SJCRH30 (cell line): ENCODE results near the gene DCUN1D2. TPM values are rescaled to one million over a fixed set of nuclear protein-coding genes. Genes with fewer than 3 reads are reported as not detected.

Experiments used
- DNase-seq, 2 experiments: peaks; one replicate each; pipeline ENCODE4 v3.0.0-alpha.2; 2015 to 2020
- H3K27ac ChIP-seq: fragments of 250-450 bp; sonication (Bioruptor Pico); 2 replicates; pipeline ENCODE4 v1.5.1; 2020; ENCODE audit warnings: mild to moderate bottlenecking, moderate library complexity
- H3K27me3 ChIP-seq: fragments of 250-450 bp; sonication (Bioruptor Pico); 2 replicates; pipeline ENCODE4 v1.5.1; 2020; ENCODE audit warnings: mild to moderate bottlenecking, moderate library complexity
- H3K36me3 ChIP-seq: fragments of 250-450 bp; sonication (Bioruptor Pico); 2 replicates; pipeline ENCODE4 v1.5.1; 2020; ENCODE audit warnings: mild to moderate bottlenecking, moderate library complexity
- H3K4me1 ChIP-seq: fragments of 250-450 bp; sonication (Bioruptor Pico); 2 replicates; pipeline ENCODE4 v1.5.1; 2020; ENCODE audit warnings: mild to moderate bottlenecking, moderate library complexity
- H3K4me3 ChIP-seq: fragments of 250-450 bp; sonication (Bioruptor Pico); 2 replicates; pipeline ENCODE4 v1.5.1; 2020; ENCODE audit warnings: mild to moderate bottlenecking, moderate library complexity
- H3K9me3 ChIP-seq: fragments of 250-450 bp; sonication (Bioruptor Pico); replicated peaks from 2 replicates; pipeline ENCODE4 v1.5.1; 2020; ENCODE audit warnings: mild to moderate bottlenecking, moderate library complexity
- total RNA-seq: library from RNA; depleted of rRNA; stranded (reverse); fragments of >200 nt; shearing (Covaris generic); gene quantifications from 2 replicates; pipeline ENCODE4 v1.2.3, GENCODE V29; 2014

The DCUN1D2 gene
- total RNA-seq, 1 experiment from 2014 or later: 25.9 TPM

DNA sequence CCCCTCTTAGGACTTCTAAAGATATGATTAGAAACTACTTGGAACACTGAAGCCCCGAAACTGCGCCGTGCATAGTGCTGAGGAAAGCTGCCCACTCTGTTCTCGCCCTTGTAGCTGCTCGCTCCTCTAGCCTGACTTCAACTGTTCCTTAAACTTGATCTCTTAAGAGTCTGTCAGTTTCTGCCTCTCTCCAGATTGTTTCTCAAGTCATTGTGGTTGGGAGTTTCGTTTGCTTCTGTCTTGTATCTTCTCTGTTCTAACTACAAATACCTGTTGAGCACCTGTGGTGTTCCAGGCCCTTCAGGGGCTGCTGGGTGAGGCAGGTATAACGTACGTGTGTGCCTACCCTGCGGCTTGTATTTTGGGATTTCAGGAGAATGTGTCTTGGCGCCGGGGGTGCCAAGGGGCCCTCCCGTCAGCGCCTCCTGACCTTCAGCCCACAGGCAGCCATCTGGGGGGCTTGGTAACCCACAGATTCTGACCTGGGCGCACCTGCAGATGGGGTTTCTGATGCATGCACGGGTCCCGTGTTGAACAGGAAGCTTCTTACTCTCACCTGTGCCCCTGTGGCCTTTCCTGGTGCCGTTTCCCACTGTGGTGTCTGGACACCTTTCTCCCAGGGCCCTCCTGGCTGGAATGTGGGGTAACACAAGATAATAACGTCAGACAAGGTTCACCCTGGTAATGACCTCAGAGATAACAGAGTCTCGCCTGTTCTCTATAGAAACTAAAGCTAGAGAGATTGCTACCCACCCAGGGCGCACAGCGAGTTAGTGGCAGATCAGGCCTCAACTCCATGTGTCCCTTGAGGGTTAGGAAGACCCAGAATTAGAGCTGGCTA, 17.2 kb upstream of the DCUN1D2 start:
- DNase-seq: no peak
- Histone ChIP-seq H3K4me3 (no peak overlapping the region), H3K27ac (no peak overlapping the region), H3K4me1 (no peaks in the 10 kb centered on the region), H3K36me3 (peaks cover 43% of the 10 kb centered on the region), H3K27me3 (no peaks in the 10 kb centered on the region), H3K9me3 (no peaks in the 10 kb centered on the region)

DNA sequence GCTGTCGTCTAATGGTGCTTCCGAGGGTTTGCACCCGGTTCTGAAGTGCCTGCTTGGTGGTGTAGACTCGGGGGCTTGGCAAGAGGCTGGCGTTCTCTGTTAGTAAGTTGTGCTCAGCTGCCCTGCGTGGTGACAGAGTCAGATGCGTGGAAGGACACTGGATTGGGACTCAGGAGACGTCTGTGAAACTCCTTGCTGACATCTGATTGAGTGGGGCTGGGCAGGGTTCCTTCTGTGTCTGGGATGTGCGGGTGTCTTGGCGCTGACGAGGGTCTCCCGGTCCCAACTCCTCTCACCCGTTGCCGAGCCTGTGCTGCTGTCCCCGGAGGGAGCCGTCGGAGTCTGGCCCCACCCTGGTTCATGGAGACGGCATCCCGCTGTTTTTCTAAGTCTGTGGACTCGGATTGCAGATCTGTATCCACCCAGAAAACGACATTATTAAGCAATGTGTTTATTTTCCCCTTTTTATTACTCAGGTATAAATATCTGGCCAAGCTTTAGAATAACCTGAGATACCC, 16.4 kb upstream of the DCUN1D2 start:
- Histone ChIP-seq H3K27ac (no peak overlapping the region), H3K4me3 (no peak overlapping the region), H3K4me1 (no peaks in the 10 kb centered on the region), H3K27me3 (no peaks in the 10 kb centered on the region), H3K9me3 (no peaks in the 10 kb centered on the region), H3K36me3 (peaks cover 47% of the 10 kb centered on the region)
- no peak for DNase-seq

DNA sequence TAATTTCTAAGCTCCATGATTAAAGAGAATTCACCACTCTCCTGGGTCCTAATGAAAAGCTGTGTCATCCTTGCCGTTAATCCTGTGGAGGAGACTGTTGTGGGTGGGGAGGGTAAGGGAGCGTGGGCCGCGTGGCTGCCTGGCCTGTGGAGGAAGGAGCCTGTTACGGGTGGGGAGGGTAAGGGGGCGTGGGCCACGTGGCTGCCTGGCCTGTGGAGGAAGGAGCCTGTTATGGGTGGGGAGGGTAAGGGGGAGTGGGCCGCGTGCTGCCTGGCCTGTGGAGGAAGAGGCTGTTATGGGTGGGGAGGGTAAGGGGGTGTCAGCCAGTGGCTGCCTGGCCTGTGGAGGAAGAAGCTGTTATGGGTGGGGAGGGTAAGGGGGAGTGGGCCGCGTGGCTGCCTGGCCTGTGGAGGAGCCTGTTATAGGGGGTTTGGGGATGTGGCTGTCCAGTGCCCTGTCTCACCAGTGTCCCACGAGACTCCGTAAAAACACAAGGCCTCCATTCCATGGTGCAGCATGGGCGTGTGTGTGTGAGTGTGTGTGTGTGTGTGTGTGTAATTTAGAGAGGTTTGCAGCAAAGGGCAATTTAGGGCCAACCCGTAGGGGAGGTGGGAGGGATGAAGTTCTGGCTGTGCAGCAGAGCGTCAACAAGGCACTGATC, 15.6 kb upstream of the DCUN1D2 start:
- no peaks in the 10 kb centered on the region for H3K27me3 ChIP-seq
- no peaks in the 10 kb centered on the region for H3K9me3 ChIP-seq
- no peak for DNase-seq
- H3K4me1 ChIP-seq: no peaks in the 10 kb centered on the region
- H3K36me3 ChIP-seq: peaks cover 50% of the 10 kb centered on the region
- no peak overlapping the region for H3K4me3 ChIP-seq
- H3K27ac ChIP-seq: no peak overlapping the region

DNA sequence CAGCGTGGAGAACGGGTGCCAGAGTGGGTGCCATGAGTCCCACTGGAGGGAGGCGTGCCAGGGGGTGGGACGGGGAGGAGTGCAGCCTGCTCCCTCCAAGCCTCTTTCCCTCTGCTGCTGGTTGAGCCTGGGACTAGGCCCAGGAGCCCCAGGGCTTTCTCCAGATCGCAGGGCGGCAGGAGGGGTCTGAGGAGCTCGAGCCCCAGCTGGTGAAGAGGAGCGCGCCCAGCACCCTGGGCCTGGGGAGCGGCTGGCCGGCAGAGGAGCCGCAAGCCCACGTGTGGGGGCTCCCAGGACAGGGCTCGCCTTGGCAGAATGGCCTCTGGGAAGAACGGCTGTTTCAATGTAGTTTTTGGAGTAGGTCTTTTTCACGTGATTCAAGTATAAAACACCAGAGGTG, 12.2 kb upstream of the DCUN1D2 start:
- DNase-seq: no peak
- H3K27me3 ChIP-seq: no peaks in the 10 kb centered on the region

DNA sequence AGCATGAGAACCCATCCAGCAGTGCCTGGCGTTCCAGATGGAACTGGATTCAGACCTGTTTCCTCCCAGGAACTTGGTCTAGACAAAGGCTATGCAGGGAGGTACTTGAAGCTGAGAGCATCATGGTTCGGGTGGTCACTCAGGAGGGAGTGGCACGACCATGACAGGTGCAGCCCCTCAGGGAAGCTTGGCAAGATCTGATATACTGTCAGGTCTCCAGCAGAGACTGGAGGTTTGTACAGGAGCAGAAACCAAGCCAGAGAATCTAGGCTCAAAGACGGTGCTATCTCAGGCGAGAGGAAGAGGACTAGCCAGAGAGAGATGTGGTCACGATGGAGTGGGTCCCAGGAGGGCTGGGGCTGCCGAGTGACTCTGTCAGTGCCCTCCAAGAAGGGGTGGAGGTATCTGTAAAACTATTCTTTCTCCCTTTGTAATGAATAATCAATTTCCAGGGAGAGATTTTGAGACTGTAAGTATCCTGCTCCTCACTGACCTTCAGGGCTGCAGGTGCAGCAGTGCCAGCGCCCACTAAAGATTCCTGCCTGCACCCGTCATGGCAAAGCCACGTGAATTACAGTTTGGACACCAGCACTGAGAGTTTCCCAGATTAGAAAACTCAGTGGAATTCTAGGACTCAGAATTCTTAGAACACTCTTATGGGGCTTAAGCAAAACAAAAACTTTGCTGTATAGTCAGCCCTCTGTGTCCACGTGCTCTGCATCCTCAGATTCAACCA, 10.2 kb upstream of the DCUN1D2 start:
- DNase-seq: no peak
- Histone ChIP-seq H3K4me3 (no peak overlapping the region), H3K27ac (no peak overlapping the region), H3K27me3 (no peaks in the 10 kb centered on the region), H3K36me3 (peaks cover 85% of the 10 kb centered on the region), H3K4me1 (no peaks in the 10 kb centered on the region; the same call in 1 of the 2 replicates), H3K9me3 (no peaks in the 10 kb centered on the region)

More for the DNA sequence above, 12.2 kb upstream of the DCUN1D2 start:
- no peak overlapping the region for H3K4me3 ChIP-seq
- H3K36me3 ChIP-seq: peaks cover 71% of the 10 kb centered on the region
- no peaks in the 10 kb centered on the region for H3K9me3 ChIP-seq
- no peak overlapping the region for H3K27ac ChIP-seq
- H3K4me1 ChIP-seq: no peaks in the 10 kb centered on the region

DNA sequence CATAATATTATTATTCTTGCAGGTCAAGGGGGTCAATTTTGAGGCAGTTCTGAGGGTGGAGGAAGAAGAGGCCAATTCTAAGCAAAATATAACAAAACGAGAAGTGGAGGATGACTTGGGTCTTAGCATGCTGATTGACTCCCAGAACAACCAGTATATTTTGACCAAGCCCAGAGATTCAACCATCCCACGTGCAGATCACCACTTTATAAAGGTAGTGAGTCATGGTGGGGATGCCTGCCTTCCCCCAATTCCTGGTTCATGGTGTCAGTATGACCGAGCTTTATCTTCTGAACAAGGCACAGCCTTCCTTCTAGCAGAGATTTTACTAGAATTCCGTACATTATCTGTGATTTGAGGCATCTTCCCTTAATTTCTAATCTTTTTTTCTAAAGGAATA, 9.4 kb upstream of the DCUN1D2 start:
- Histone ChIP-seq H3K9me3 (no peaks in the 10 kb centered on the region), H3K4me1 (no peaks in the 10 kb centered on the region; the same call in 1 of the 2 replicates), H3K36me3 (peaks cover 84% of the 10 kb centered on the region), H3K27me3 (no peaks in the 10 kb centered on the region), H3K4me3 (no peak overlapping the region), H3K27ac (no peak overlapping the region)
- DNase-seq: no peak

DNA sequence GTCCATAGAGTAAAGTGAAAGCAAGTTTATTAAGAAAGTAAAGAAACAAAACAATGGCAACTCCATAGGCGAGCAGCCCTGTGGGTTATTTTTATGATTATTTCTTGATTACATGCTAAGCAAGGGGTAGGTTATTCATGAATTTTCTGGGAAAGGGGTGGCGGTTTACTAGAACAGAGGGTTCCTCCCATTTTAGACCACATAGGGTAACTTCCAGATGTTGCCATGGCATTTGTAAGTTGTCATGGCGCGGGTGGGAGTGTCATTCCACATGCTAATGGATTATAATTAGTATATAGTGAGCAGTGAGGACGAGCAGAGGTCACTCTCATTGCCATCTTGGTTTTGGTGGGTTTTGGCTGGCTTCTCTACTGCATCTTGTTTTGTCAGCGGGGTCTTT, 8.4 kb upstream of the DCUN1D2 start:
- no peaks in the 10 kb centered on the region for H3K27me3 ChIP-seq
- H3K4me1 ChIP-seq: peaks cover 4% of the 10 kb centered on the region
- H3K9me3 ChIP-seq: no peaks in the 10 kb centered on the region
- no peak overlapping the region for H3K4me3 ChIP-seq
- peaks cover 78% of the 10 kb centered on the region for H3K36me3 ChIP-seq
- DNase-seq: no peak
- H3K27ac ChIP-seq: no peak overlapping the region

DNA sequence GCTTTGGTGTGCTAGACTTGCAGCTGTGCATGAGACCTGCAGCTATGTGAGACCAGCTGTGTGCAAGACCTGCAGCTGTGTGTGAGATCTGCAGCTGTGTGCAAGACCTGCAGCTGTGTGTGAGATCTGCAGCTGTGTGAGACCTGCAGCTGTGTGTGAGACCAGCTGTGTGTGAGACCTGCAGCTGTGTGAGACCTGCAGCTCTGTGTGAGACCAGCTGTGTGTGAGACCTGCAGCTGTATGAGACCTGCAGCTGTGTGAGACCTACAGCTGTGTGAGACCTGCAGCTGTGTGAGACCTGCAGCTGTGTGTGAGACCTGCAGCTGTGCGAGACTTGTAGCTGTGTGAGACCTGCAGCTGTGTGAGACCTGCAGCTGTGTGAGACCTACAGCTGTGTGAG, 6.7 kb upstream of the DCUN1D2 start:
- Histone ChIP-seq H3K4me3 (no peak overlapping the region), H3K4me1 (peaks cover 21% of the 10 kb centered on the region), H3K9me3 (no peaks in the 10 kb centered on the region), H3K27ac (no peak overlapping the region), H3K27me3 (no peaks in the 10 kb centered on the region), H3K36me3 (peaks cover 65% of the 10 kb centered on the region)
- DNase-seq: peak; percentile 25 to 29

DNA sequence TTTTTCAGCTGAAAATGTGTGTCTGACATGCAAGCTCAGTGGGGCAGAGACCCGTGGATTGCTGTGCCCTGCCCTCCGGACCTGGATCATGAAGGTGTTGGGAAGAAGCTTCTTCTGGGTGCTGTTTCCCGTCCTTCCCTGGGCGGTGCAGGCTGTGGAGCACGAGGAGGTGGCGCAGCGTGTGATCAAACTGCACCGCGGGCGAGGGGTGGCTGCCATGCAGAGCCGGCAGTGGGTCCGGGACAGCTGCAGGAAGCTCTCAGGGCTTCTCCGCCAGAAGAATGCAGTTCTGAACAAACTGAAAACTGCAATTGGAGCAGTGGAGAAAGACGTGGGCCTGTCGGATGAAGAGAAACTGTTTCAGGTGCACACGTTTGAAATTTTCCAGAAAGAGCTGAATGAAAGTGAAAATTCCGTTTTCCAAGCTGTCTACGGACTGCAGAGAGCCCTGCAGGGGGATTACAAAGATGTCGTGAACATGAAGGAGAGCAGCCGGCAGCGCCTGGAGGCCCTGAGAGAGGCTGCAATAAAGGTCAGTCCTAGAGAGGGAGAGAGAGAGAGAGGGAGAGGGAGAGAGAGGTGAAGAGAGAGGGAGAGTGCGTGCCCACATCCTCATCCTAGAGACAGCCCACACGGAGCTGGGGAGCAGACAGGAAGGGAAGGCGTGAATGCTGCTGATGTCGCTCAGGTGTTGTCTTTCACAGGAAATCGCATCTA, 5.1 kb upstream of the DCUN1D2 start:
- no peaks in the 10 kb centered on the region for H3K27me3 ChIP-seq
- H3K4me3 ChIP-seq: no peak overlapping the region
- no peak for DNase-seq
- no peaks in the 10 kb centered on the region for H3K9me3 ChIP-seq
- peaks cover 52% of the 10 kb centered on the region for H3K36me3 ChIP-seq
- H3K4me1 ChIP-seq: peaks cover 23% of the 10 kb centered on the region
- H3K27ac ChIP-seq: no peak overlapping the region

DNA sequence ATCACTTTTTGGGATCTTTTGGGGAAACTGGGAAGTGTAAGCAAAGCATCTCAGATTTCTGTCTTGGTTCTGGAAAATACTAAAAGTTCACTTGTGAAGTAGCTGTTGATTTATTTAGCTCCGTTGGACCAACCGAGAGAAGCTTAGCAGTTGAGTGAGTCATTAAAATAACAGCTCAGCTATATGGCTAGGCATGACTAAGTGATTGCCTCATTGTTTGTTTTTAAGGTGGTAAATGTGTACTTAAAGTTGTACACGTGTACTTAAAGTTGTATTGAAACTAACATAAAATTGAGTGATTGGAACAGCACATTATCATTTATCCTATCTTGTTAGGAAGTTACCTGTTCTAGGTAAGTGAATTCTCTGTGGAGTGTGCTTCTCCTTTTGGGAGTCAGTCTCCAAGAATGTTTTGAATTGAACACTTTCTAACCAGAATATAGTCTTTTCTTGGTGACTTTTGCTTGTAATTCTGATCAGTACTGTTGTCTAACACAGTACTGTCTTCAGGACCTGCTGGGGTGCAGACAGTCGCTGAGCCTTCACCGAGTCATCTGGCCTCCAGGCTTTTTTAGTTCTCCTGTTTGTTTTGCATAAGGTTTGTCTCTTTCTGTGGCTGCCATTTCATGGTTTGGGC, 2.9 kb upstream of the DCUN1D2 start:
- H3K4me3 ChIP-seq: 0 out of 2 replicates have a peak overlapping the region, but pooled peaks have one; percentile 3
- peak overlapping the region; percentile 79 for H3K27ac ChIP-seq
- DNase-seq: peak in 1 of 2 experiments; percentile 60
- peaks cover 31% of the 10 kb centered on the region for H3K36me3 ChIP-seq
- H3K4me1 ChIP-seq: peaks cover 27% of the 10 kb centered on the region
- H3K27me3 ChIP-seq: no peaks in the 10 kb centered on the region
- H3K9me3 ChIP-seq: no peaks in the 10 kb centered on the region

DNA sequence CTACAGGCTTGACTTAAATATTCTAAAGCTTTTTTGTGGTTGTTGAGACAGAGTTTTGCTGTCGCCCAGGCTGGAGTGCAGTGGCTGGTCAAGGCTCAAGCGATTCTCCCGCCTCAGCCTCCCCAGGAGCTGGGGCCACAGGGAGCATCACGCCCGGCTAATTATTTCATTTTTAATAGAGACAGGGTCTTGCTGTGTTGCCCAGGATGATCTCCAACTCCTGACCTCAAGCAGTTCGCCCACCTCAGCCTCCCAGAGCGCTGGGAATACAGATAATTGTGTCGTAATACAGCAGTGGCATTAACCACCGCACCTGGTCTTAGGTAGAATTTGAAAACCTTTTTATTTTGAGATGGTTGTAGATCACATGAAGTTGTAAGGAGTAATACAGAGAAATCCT, 1.5 kb upstream of the DCUN1D2 start:
- peak overlapping the region; percentile 79 for H3K27ac ChIP-seq
- DNase-seq: no peak

DNA sequence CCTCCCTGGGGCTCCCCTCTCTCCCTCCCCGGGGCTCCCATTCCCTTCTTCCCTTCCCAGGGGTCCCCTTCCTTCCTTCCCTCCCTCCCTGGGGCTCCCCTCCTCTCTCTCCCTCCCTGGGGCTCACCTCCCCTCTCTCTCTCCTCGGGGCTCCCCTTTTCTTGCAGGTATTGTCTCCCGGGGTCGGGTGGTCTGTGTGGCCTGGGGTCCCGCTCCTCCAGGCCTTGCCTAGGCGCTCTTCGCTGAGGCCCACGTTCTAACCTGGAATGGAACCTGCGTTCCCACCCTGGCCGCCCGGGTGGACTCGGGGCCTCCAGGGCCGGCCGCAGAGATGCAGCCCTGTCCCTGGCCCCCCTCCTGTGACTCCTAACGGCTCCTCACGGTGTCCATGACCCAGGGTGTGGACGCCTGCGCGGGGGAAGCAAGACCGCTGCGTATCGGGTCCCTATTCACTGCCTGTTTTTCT, 940 bp upstream of the DCUN1D2 start:
- Histone ChIP-seq H3K27ac (peak overlapping the region; percentile 79), H3K4me3 (peak overlapping the region; percentile 90), H3K36me3 (peaks cover 21% of the 10 kb centered on the region), H3K4me1 (peaks cover 27% of the 10 kb centered on the region), H3K9me3 (no peaks in the 10 kb centered on the region), H3K27me3 (no peaks in the 10 kb centered on the region)
- DNase-seq: peak; percentile 50 to 53

More for the DNA sequence above, 1.5 kb upstream of the DCUN1D2 start:
- Histone ChIP-seq H3K4me3 (peak overlapping the region; percentile 90), H3K36me3 (peaks cover 26% of the 10 kb centered on the region), H3K9me3 (no peaks in the 10 kb centered on the region), H3K4me1 (peaks cover 27% of the 10 kb centered on the region), H3K27me3 (no peaks in the 10 kb centered on the region)

DNA sequence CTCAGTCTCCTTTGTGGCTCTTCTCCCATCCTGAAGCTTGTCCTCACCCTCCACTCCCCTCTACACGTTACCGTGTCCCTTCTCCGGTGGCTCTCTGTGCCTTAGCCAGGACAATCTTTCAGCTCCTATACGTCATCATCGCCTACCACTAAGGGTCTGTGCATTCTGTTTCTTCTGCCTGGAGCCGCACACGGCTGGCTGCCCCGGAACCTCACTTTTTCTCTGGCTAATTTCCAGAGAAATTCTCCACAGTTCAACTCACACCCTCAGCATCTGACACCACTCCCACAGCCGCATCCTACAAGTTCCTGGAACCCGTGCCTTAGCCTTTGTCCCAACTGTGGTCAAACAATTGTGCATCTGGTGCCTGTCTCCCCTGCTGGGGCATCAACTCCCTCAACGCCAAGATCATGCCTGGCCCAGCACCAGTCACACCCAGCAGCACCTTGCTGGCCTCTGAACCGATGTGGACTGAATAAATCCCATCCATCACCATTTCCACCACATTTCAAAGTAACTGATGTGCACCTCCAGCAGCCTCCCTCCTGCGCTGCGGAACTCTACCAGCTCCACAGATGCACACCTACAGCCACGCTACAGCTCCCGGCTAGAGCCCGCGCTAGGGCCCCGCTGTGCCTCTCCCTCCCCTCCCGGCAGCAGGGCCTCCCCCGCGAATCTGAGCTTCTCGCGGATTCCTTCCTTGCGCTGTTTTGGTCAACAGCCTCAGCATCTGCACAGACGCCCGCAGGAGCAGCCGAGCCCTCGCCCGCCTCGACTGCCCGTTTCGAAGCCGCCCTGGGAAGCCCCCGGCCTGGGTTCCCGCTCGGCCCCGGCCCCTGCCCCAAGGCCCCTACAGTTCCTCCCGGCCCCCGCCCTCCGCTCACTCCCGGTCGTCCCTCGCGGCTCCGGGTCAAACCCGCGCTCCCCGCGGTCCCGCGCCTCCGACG, 689 bp downstream of the DCUN1D2 start:
- Histone ChIP-seq H3K4me1 (peaks cover 27% of the 10 kb centered on the region), H3K27ac (peak overlapping the region; percentile 58)
- peak; percentile 60 to 68 for DNase-seq

More for the DNA sequence above, 689 bp downstream of the DCUN1D2 start:
- Histone ChIP-seq H3K9me3 (no peaks in the 10 kb centered on the region), H3K36me3 (peaks cover 7% of the 10 kb centered on the region; the same call in 1 of the 2 replicates), H3K4me3 (peak overlapping the region; percentile 90), H3K27me3 (no peaks in the 10 kb centered on the region)
